ENCODE data around the gene IRX5. TPM values are rescaled to one million over a fixed set of nuclear protein-coding genes. Genes with fewer than 3 reads are reported as not detected.

Gene IRX5
- polyA plus RNA-seq, 1 experiment, result not detected

DNA sequence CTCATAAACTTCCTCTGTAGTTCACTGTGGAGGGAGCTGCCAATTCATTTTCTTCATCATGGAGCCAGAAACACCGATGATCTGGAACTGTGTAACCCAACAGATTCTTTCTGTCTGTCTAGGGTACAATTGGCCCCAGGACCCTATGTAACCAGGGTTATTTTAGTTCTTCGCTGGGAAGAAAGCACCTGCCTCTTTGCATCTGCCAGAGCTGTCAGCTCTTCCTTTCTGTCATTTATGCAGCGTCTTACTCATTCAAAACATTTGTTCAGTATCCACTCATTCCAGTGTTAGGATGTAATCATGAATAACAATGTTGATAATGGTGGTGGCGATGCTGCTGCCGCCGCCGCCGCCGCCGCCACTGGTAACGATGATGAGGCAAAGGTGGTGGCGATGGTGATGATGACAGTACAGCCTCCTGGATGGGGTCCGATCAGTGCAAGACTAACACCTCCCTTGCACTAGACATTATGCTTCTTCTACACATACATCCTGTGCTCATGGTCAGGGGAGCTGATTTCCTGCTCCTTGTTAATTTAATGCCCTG lies 46.1 kb downstream of the IRX5 start:
- Histone ChIP-seq H3K27me3 (ENCODE audit: control insufficient read depth, insufficient read depth, low read length) (no peaks in the 10 kb centered on the region), H3K9me3 (ENCODE audit: control insufficient read depth, insufficient read depth, low read length) (no peaks in the 10 kb centered on the region; the same call in 1 of the 2 replicates), H3K4me3 (ENCODE audit: low read depth, low read length) (no peak overlapping the region), H3K27ac (ENCODE audit: low read depth, low read length) (no peak overlapping the region)
- DNase-seq (ENCODE audit: low read depth, low spot score), result no peak
- CTCF ChIA-PET, result no interaction called here
- TF ChIP-seq, protein P1, sequence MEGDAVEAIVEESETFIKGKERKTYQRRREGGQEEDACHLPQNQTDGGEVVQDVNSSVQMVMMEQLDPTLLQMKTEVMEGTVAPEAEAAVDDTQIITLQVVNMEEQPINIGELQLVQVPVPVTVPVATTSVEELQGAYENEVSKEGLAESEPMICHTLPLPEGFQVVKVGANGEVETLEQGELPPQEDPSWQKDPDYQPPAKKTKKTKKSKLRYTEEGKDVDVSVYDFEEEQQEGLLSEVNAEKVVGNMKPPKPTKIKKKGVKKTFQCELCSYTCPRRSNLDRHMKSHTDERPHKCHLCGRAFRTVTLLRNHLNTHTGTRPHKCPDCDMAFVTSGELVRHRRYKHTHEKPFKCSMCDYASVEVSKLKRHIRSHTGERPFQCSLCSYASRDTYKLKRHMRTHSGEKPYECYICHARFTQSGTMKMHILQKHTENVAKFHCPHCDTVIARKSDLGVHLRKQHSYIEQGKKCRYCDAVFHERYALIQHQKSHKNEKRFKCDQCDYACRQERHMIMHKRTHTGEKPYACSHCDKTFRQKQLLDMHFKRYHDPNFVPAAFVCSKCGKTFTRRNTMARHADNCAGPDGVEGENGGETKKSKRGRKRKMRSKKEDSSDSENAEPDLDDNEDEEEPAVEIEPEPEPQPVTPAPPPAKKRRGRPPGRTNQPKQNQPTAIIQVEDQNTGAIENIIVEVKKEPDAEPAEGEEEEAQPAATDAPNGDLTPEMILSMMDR (IDR thresholded peaks at IDR 0.05; ENCODE audit: low read depth, low read length), result no peak
- POLR2A ChIA-PET, result no interaction called here

- ChIA-PET POLR2A (no interaction called here), CTCF (no interaction called here)
- Histone ChIP-seq H3K4me3 (ENCODE audit: low read depth, low read length) (no peak overlapping the region), H3K27me3 (ENCODE audit: control insufficient read depth, insufficient read depth, low read length) (no peaks in the 10 kb centered on the region), H3K27ac (ENCODE audit: low read depth, low read length) (no peak overlapping the region), H3K9me3 (ENCODE audit: control insufficient read depth, insufficient read depth, low read length) (no peaks in the 10 kb centered on the region; the same call in 1 of the 2 replicates)
- TF ChIP-seq, protein P1 (IDR thresholded peaks at IDR 0.05; ENCODE audit: low read depth, low read length), result no peak
- no peak for DNase-seq (ENCODE audit: low read depth, low spot score)
Observed at GRCh38 chr16:54977211-54977610, 46.5 kb downstream of the IRX5 start.

DNA sequence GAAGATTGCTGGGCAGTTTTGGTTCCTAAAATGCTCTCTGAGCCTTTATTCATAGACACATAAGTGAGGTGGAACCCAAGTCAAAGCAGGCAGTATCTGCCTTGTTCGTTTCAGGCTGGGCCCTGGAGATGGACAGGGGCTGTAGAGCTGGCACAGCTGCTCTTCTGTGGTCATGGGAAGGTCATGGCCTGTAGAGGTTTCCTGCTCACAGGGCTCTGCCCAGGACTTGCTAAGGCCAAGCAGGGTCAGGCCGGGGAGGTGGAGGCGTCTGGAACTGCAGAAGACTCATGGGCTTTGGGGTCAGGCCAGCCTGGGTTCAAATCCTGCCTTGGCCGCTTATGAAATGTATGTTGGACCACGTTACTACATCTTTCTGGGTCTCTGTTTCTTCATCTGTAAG lies 50.2 kb downstream of the IRX5 start:
- no peaks in the 10 kb centered on the region for H3K27me3 ChIP-seq (ENCODE audit: control insufficient read depth, insufficient read depth, low read length)
- TF ChIP-seq, protein P1 (IDR thresholded peaks at IDR 0.05; ENCODE audit: low read depth, low read length), result no peak
- no peak for DNase-seq (ENCODE audit: low read depth, low spot score)
- H3K9me3 ChIP-seq (ENCODE audit: control insufficient read depth, insufficient read depth, low read length), result no peaks in the 10 kb centered on the region; the same call in 1 of the 2 replicates
- ChIA-PET CTCF (no interaction called here), POLR2A (no interaction called here)
- no peak overlapping the region for H3K27ac ChIP-seq (ENCODE audit: low read depth, low read length)
- H3K4me3 ChIP-seq (ENCODE audit: low read depth, low read length), result no peak overlapping the region

All from AG04450 (cell line).